Nasal cavity respiratory epithelium epithelial cell of viscerocranial mucosa (primary cell): ENCODE results near the gene TUNAR. TPM values are rescaled to one million over a fixed set of nuclear protein-coding genes. Genes with fewer than 3 reads are reported as not detected.

Experiments
- total RNA-seq: library from RNA; depleted of rRNA; stranded (reverse); fragments of >200 nt; gene quantifications from 2 replicates; pipeline ENCODE4 v1.2.3, GENCODE V29; 2014

Gene TUNAR
- not detected in 2 replicates for total RNA-seq

GRCh38 chr14:95876761-95877538 is at the start of gene TUNAR:
TSS of gene TUNAR (plus strand) at chr14:95876832.

Other genes starting within 250 kb of the TUNAR start
- gene TCL1B, start 190.4 kb upstream of the TUNAR start, total RNA-seq, result not detected in 2 replicates
- gene TCL1A, start 162.7 kb upstream of the TUNAR start, total RNA-seq, result not detected in 2 replicates
- 1.4 TPM in 1 of 2 replicates, not detected in the other for gene C14orf132, start 162.5 kb downstream of the TUNAR start, total RNA-seq